Fibroblast of lung (primary cell): ENCODE data around the gene HIF1AN. TPM values are rescaled to one million over a fixed set of nuclear protein-coding genes. Genes with fewer than 3 reads are reported as not detected.

ENCODE experiments used
- DNase-seq, 2 donors: peaks; one replicate each; pipeline versions ENCODE4 v3.0.0 to v3.0.0-alpha.2; 2010; ENCODE audit warnings: low read depth in 2 of 2
- H2AFZ ChIP-seq: 2 replicates; pipeline ENCODE4 v1.5.1; 2012; ENCODE audit warnings: low read length, control low read depth, inconsistent platforms
- H3K27ac ChIP-seq: 2 replicates; pipeline ENCODE4 v1.5.1; 2011; ENCODE audit warnings: low read length, control low read depth; ENCODE audit not compliant: insufficient read depth
- H3K27me3 ChIP-seq: 2 replicates; pipeline ENCODE4 v1.5.1; 2011; ENCODE audit warnings: mild to moderate bottlenecking, low read length; ENCODE audit not compliant: control insufficient read depth, insufficient read depth
- H3K36me3 ChIP-seq: 2 replicates; pipeline ENCODE4 v1.5.1; 2011; ENCODE audit warnings: low read length; ENCODE audit not compliant: control insufficient read depth, insufficient read depth
- H3K4me1 ChIP-seq: 2 replicates; pipeline ENCODE4 v1.5.1; 2011; ENCODE audit warnings: low read length; ENCODE audit not compliant: control insufficient read depth, insufficient read depth; ENCODE audit errors: extremely low read depth
- H3K4me2 ChIP-seq: 2 replicates; pipeline ENCODE4 v1.5.1; 2011; ENCODE audit warnings: low read length, control low read depth; ENCODE audit not compliant: insufficient read depth; ENCODE audit errors: extremely low read depth
- H3K4me3 ChIP-seq, 4 experiments: fragments of 200-600 bp in 1 of 4; sonication (generic) in 1 of 4; replicated peaks in 1 of 4; 2 replicates each; pipeline ENCODE4 v1.5.1; 2011 to 2016; ENCODE audit warnings: low read length in 4 of 4, low read depth in 3 of 4, mild to moderate bottlenecking in 3 of 4, control low read depth in 2 of 4, inconsistent platforms in 1 of 4, mixed read lengths in 1 of 4; ENCODE audit not compliant: insufficient read depth in 1 of 4; ENCODE audit errors: control extremely low read depth in 1 of 4
- H3K79me2 ChIP-seq: 2 replicates; pipeline ENCODE4 v1.5.1; 2012; ENCODE audit warnings: mild to moderate bottlenecking, low read length, inconsistent platforms; ENCODE audit not compliant: control insufficient read depth, insufficient read depth
- H3K9ac ChIP-seq: 2 replicates; pipeline ENCODE4 v1.5.1; 2011; ENCODE audit warnings: mild to moderate bottlenecking, low read length, control low read depth; ENCODE audit not compliant: insufficient read depth
- H3K9me3 ChIP-seq: 2 replicates; pipeline ENCODE4 v1.5.1; 2012; ENCODE audit warnings: low read depth, low read length; ENCODE audit not compliant: control insufficient read depth, insufficient read depth
- H4K20me1 ChIP-seq: 2 replicates; pipeline ENCODE4 v1.5.1; 2011; ENCODE audit warnings: low read length; ENCODE audit not compliant: control insufficient read depth, insufficient read depth; ENCODE audit errors: extremely low read depth
- EZH2 ChIP-seq: IDR thresholded peaks from 2 replicates; pipeline ENCODE4 v1.5.1; 2012; ENCODE audit warnings: low read length, control low read depth, mild to moderate bottlenecking; ENCODE audit errors: missing control alignments
- polyA plus RNA-seq, 2 donors: library from polyadenylated mRNA; depleted of rRNA in 1 of 2; stranded (reverse) in 1 of 2; unstranded in 1 of 2; fragments of >200 nt; gene quantifications; 2 replicates each; pipeline ENCODE4 v1.2.1, GENCODE V29; 2011 to 2012; ENCODE audit warnings: missing spikeins in 1 of 2
- total RNA-seq: library from RNA; depleted of rRNA; stranded (reverse); fragments of >200 nt; gene quantifications from 2 replicates; pipeline ENCODE4 v1.2.1, GENCODE V29; 2014
- TF ChIP-seq, protein P1 (sequence below), 2 donors: IDR thresholded peaks in 1 of 2; conservative IDR thresholded peaks in 1 of 2; 1 replicate in 1 of 2; 2 replicates in 1 of 2; pipeline ENCODE4 v1.5.1; 2011 to 2012; ENCODE audit warnings: low read length in 2 of 2, control low read depth in 1 of 2, inconsistent platforms in 1 of 2, low read depth in 1 of 2, mild to moderate bottlenecking in 1 of 2

Gene HIF1AN
- total and polyA plus RNA-seq, 2 donors (not counting 1 experiment from before 2014, with no cell fraction given): 14.2 to 26.6 TPM

DNA sequence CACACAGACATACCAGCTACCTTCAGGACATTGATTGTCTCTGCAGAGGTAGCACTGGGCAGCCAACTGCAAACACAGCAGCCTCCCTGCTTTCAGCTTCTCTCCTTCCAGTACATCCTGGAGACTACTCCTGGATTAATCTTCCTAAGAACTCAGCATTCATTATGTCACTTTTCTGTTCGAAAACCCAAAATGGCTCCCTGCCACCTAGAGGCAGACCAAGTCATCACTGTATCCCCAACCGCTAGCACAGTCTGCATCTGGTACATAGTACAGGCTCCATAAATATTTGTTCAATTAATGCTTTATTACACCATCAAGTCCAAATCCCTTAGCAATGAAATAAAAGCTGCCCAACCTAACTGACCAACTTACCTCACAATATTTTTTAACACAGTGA, 11.1 kb upstream of the HIF1AN start:
- H3K4me2 ChIP-seq: no peak overlapping the region
- TF ChIP-seq, protein P1, sequence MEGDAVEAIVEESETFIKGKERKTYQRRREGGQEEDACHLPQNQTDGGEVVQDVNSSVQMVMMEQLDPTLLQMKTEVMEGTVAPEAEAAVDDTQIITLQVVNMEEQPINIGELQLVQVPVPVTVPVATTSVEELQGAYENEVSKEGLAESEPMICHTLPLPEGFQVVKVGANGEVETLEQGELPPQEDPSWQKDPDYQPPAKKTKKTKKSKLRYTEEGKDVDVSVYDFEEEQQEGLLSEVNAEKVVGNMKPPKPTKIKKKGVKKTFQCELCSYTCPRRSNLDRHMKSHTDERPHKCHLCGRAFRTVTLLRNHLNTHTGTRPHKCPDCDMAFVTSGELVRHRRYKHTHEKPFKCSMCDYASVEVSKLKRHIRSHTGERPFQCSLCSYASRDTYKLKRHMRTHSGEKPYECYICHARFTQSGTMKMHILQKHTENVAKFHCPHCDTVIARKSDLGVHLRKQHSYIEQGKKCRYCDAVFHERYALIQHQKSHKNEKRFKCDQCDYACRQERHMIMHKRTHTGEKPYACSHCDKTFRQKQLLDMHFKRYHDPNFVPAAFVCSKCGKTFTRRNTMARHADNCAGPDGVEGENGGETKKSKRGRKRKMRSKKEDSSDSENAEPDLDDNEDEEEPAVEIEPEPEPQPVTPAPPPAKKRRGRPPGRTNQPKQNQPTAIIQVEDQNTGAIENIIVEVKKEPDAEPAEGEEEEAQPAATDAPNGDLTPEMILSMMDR (conservative IDR thresholded peaks at IDR 0.05 in 1 of 2, IDR thresholded peaks at IDR 0.05 in 1 of 2; ENCODE audit: low read depth in 1 of 2, low read length in 2 of 2): no peak
- TF ChIP-seq EZH2: no peak
- H2AFZ ChIP-seq: no peak overlapping the region
- no peaks in the 10 kb centered on the region for H3K27me3 ChIP-seq
- H3K4me1 ChIP-seq: no peaks in the 10 kb centered on the region
- no peak overlapping the region for H3K27ac ChIP-seq
- peaks cover 16% of the 10 kb centered on the region for H3K79me2 ChIP-seq
- H3K36me3 ChIP-seq: peaks cover 9% of the 10 kb centered on the region
- DNase-seq: no peak
- no peaks in the 10 kb centered on the region for H3K9me3 ChIP-seq
- H4K20me1 ChIP-seq: no peaks in the 10 kb centered on the region
- no peak overlapping the region for H3K9ac ChIP-seq
- H3K4me3 ChIP-seq: no peak overlapping the region

DNA sequence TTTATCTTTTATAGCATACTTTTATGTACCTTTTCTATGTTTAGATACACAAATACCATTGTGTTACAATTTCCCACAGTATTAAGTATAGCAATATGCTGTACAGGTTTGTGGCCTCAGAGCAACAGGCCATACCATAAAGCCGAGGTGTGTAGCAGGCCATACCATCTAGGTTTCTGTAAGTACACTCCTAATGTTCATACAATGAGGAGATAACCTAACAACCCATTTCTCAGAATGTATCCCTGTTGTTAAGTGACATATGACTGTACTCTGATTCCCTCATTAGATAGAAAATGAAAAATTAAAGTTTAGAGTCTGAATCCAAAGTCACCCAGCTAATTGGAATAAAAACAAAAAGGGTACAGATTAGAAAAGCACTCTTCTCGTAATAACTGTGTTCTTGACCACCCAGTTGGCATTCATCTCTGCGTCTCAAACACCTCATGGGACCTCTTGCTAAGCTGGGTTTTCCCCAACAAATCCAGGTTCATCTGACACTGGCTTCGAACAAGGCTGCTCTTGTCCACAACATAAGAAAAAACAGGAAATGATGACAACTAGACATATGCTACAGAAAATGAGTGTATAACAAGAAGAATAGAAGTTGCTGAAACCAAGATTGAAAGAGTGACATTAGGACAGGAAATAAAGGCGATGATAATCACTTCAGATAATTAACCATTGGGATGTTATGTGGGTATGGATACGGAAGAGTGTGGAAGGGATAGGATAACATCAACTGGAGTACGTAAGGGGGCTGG, 7.4 kb upstream of the HIF1AN start:
- H3K36me3 ChIP-seq: peaks cover 9% of the 10 kb centered on the region
- H2AFZ ChIP-seq: no peak overlapping the region

GRCh38 chr10:100528921-100529474, 6.7 kb upstream of the HIF1AN start:
- TF ChIP-seq, protein P1 (conservative IDR thresholded peaks at IDR 0.05 in 1 of 2, IDR thresholded peaks at IDR 0.05 in 1 of 2; ENCODE audit: low read depth in 1 of 2, low read length in 2 of 2): no peak
- TF ChIP-seq EZH2: no peak
- no peak for DNase-seq
- peak overlapping the region; percentile 89 for H3K27ac ChIP-seq

More for the DNA sequence above, 7.4 kb upstream of the HIF1AN start:
- H3K9me3 ChIP-seq: no peaks in the 10 kb centered on the region
- H4K20me1 ChIP-seq: no peaks in the 10 kb centered on the region
- peak overlapping the region; percentile 82 for H3K4me2 ChIP-seq
- H3K4me1 ChIP-seq: peaks cover 4% of the 10 kb centered on the region
- peak overlapping the region; percentile 92 to 99 (median 96) for H3K4me3 ChIP-seq
- peak overlapping the region; percentile 89 for H3K27ac ChIP-seq
- no peaks in the 10 kb centered on the region for H3K27me3 ChIP-seq
- peaks cover 16% of the 10 kb centered on the region for H3K79me2 ChIP-seq
- no peak for TF ChIP-seq EZH2
- TF ChIP-seq, protein P1 (conservative IDR thresholded peaks at IDR 0.05 in 1 of 2, IDR thresholded peaks at IDR 0.05 in 1 of 2; ENCODE audit: low read depth in 1 of 2, low read length in 2 of 2): no peak
- no peak for DNase-seq
- H3K9ac ChIP-seq: peak overlapping the region; percentile 89

More at GRCh38 chr10:100528921-100529474, 6.7 kb upstream of the HIF1AN start:
- Histone ChIP-seq H3K27me3 (no peaks in the 10 kb centered on the region), H3K9me3 (no peaks in the 10 kb centered on the region), H4K20me1 (no peaks in the 10 kb centered on the region), H3K9ac (peak overlapping the region; percentile 89), H2AFZ (peak overlapping the region; percentile 99), H3K4me1 (peaks cover 4% of the 10 kb centered on the region), H3K36me3 (peaks cover 9% of the 10 kb centered on the region), H3K4me3 (peak overlapping the region; percentile 92 to 99 (median 96)), H3K4me2 (peak overlapping the region; percentile 82), H3K79me2 (peaks cover 16% of the 10 kb centered on the region)
